HepG2 (cell line): ENCODE results near the gene SHISA9. TPM values are rescaled to one million over a fixed set of nuclear protein-coding genes. Genes with fewer than 3 reads are reported as not detected.
A peak's percentile ranks its signal among the peaks of the same experiment; 100 is the strongest.

Source experiments
- ARID3A ChIP-seq: IDR thresholded peaks from 2 replicates; pipeline ENCODE4 v1.6.1; 2012; ENCODE audit warnings: low read depth, low read length, improper control_type of control experiment
- ARID5B ChIP-seq: IDR thresholded peaks from 2 replicates; pipeline ENCODE4 v1.4.0; 2020; ENCODE audit warnings: mild to moderate bottlenecking, missing genetic modification reagents
- MZF1 ChIP-seq: sonication (generic); formaldehyde crosslinking; IDR thresholded peaks from 2 replicates; pipeline ENCODE4 v1.8.1; 2023; ENCODE audit warnings: mild to moderate bottlenecking, missing genetic modification reagents, borderline replicate concordance
- NFE2 ChIP-seq: sonication (generic); formaldehyde crosslinking; IDR thresholded peaks from 2 replicates; pipeline ENCODE4 v1.4.0; 2020; ENCODE audit warnings: missing genetic modification reagents
- ONECUT2 ChIP-seq: sonication (generic); formaldehyde crosslinking; IDR thresholded peaks from 2 replicates; pipeline ENCODE4 v1.4.0; 2020; ENCODE audit warnings: missing genetic modification reagents
- POLR2AphosphoS2 ChIP-seq: IDR thresholded peaks from 2 replicates; pipeline ENCODE4 v1.6.1; 2011; ENCODE audit warnings: low read depth, low read length, improper control_type of control experiment
- POLR2G ChIP-seq: fragments of 200-400 bp; formaldehyde crosslinking; IDR thresholded peaks from 2 replicates; pipeline ENCODE4 v1.6.1; 2018; ENCODE audit warnings: mild to moderate bottlenecking, low read depth, low read length, moderate library complexity
- RERE ChIP-seq: IDR thresholded peaks from 2 replicates; pipeline ENCODE4 v1.6.1; 2016; ENCODE audit warnings: low read depth, missing genetic modification reagents, missing compliant biosample characterization
- SMARCE1 ChIP-seq: fragments of 450-650 bp; IDR thresholded peaks from 2 replicates; pipeline ENCODE4 v1.6.1; 2017; ENCODE audit warnings: borderline replicate concordance
- TBX3 ChIP-seq: fragments of 450-650 bp; IDR thresholded peaks from 2 replicates; pipeline ENCODE4 v1.6.1; 2017; ENCODE audit warnings: antibody characterized with exemption, mild to moderate bottlenecking, inconsistent platforms, borderline replicate concordance
- TFDP2 ChIP-seq: sonication (generic); formaldehyde crosslinking; IDR thresholded peaks from 2 replicates; pipeline ENCODE4 v1.4.0; 2020; ENCODE audit warnings: missing genetic modification reagents
- ZEB1 ChIP-seq: IDR thresholded peaks from 2 replicates; pipeline ENCODE4 v1.6.1; 2012; ENCODE audit warnings: mild to moderate bottlenecking, low read depth, inconsistent platforms; ENCODE audit not compliant: insufficient replicate concordance
- ZNF580 ChIP-seq: IDR thresholded peaks from 2 replicates; pipeline ENCODE4 v1.6.1; 2016; ENCODE audit warnings: low read depth, borderline replicate concordance
- ZNF792 ChIP-seq: IDR thresholded peaks from 2 replicates; pipeline ENCODE4 v1.6.1; 2016
- ZSCAN9 ChIP-seq: IDR thresholded peaks from 2 replicates; pipeline ENCODE4 v1.6.1; 2016; ENCODE audit warnings: borderline replicate concordance
- polyA plus RNA-seq, 8 experiments: library from polyadenylated mRNA; depleted of rRNA in 3 of 8; stranded (reverse) in 7 of 8; unstranded in 1 of 8; fragments of >200 nt; fragmentation: Illumina TruSeq in 4 of 8; extraction: Trizol in 4 of 8; gene quantifications; 2 replicates each; pipeline versions ENCODE4 v1.2.1 to v1.2.3, GENCODE V29; 2011 to 2016; ENCODE audit warnings: low read depth in 4 of 8, missing spikeins in 1 of 8, mixed read lengths in 1 of 8; ENCODE audit not compliant: insufficient read depth in 1 of 8
- total RNA-seq, 5 experiments: library from RNA; depleted of rRNA; stranded (reverse); fragments of >200 nt; fragmentation: Illumina TruSeq; extraction: Trizol; gene quantifications; 2 replicates each; pipeline ENCODE4 v1.2.3, GENCODE V29; 2016; ENCODE audit warnings: low read depth in 1 of 5

SHISA9 gene
- total and polyA plus RNA-seq, 2 of the 13 experiments (the other 11 are each of a cell fraction or from before 2014, with no cell fraction given), result 0.01 TPM; not detected in 1

GRCh38 chr16:13110124-13110796, 208.9 kb downstream of the SHISA9 start (continued):
- peak; percentile 73; the same call in 1 of the 2 replicates for TF ChIP-seq ARID3A
- TF ChIP-seq NFE2 (CRISPR knock-in tag), result peak; percentile 43; the same call in 1 of the 2 replicates
- TF ChIP-seq SMARCE1, result no peak
- no peak for TF ChIP-seq POLR2AphosphoS2
- TF ChIP-seq ZEB1, result peak; percentile 48
- TF ChIP-seq TBX3, result peak; percentile 42; the same call in 1 of the 2 replicates
- peak; percentile 44; the same call in 1 of the 2 replicates for TF ChIP-seq POLR2G
- TF ChIP-seq TFDP2 (CRISPR knock-in tag), result 0 out of 2 replicates have a peak, but pooled peaks have one; percentile 34
- peak; percentile 75 for TF ChIP-seq ARID5B (CRISPR knock-in tag)
- TF ChIP-seq ZNF580 (CRISPR knock-in tag), result 0 out of 2 replicates have a peak, but pooled peaks have one; percentile 30
- no peak for TF ChIP-seq MZF1 (CRISPR knock-in tag)
- TF ChIP-seq ZNF792 (CRISPR knock-in tag), result peak; percentile 72; the same call in 1 of the 2 replicates
- TF ChIP-seq ZSCAN9 (CRISPR knock-in tag), result peak; percentile 47; the same call in 1 of the 2 replicates
- no peak for TF ChIP-seq ONECUT2 (CRISPR knock-in tag)
- TF ChIP-seq RERE, result peak; percentile 41; the same call in 1 of the 2 replicates
